SK-N-DZ (cell line): ENCODE measurements around the gene YBX2.

Experiments
- DNase-seq: peaks from one replicate; pipeline ENCODE4 v3.0.0-alpha.2; 2015; ENCODE audit warnings: low spot score

The YBX2 gene

DNA sequence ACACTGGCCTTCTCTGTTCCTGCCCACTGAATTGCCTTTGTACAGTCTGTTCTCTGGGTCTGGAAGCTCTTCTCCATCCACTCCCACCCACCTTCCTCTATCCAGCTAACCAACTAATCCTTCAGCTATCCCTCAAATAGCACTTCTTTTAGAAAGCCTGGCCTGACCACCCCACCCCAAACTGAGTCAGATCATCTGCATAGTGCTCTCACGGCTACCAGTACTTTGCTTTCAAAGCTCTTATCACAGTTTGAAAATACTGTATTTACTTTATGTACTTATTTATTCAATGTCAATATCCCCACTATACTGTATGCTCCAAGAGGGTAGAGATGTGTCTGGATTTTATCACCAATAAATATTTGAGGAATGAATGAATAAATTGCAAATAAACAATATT, 27.7 kb downstream of the YBX2 start:
- DNase-seq: no peak

DNA sequence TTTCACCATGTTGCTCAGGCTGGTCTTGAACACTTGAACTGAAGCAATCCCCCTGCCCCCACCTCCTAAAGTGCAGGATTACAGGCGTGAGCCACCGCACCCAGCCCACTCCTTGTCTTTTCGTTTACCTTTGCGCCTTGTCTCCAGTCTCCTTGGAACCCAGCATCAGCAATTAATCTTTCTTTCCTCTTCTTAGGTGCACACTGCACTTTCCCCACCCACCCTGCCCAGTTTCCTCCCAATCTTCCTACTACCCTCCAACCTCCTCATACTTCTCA, 30.7 kb downstream of the YBX2 start:
- no peak for DNase-seq

DNA sequence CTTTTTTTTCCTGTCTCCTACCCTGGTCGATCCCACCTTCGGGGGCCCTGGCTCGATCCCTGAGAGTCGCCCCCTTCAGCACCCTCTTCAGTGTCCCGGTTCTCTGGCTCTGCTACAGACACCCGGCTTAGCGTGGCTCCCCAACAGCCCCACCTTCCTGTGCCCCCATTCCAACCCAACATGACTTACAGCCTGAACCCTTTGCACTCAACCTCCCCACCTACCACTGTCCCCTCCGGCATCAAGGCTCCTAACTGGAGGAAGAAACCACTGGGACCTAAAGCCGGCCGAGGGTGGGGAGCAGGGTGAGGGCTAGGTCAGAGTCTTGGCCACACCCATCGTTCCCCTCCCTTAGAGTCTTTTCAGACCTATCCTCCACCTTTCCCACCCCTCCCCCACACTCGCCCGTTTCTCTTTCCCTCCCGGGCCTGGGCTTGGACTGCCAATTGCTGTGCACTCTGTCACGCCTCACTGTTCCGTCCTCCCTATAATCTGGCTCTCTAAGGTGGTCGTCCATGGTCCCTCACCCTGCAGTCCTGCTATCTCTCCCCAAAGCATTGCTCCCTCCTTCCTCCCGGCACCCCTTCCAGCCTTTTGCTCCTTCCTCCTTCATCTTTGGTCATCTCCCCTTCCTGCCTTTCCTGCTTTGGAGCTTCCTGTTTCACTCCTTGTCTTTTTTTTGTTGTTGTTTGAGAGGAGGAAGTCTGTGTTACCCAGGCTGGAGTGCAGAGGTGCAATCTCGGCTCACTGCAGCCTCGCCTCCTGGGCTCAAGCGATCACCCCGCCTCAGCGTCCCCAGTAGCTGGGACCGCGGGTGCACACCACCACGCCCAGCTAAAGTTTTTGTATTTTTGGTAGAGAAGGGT, 31.3 kb downstream of the YBX2 start:
- DNase-seq: no peak

DNA sequence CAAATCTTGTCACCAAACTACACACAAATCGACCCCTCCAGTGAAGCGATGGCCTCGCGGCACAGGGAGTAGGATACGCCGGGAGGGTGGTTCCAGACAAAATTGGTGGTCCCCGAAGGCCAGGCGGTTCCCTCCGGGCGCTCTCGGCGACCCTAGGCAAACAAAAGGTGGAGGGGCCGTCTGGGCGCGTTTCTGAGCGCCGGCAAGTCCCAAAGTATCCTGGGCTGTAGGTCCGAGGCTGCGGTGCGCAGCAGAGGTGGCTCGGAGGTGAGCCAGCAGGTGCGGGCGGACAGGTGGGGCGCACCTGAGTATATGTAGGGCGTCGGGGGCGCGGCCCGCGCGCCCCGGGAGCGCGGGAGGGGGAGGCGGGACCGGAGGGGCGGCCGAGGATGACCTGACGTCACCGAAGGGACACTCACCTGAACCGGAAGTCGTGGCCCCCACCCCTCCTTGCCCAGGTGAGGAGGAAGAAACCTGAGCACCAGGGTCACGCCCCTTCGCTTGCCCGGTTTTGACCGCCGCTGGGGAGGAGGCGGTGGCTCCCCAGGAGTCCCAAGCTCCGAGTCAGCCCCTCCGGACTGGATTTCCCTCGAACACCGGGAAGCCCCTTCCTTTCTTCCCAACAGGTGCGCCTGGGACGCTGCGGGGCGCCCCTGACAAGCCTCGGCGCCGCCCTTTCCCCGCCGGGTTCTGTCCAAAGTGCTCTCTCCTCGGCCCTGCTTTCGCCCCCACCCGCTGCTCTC, 32.1 kb downstream of the YBX2 start, which contains the start of gene CLDN7:
Gene CLDN7, minus strand, starts transcription at position 287 of the 743 bp plus-strand sequence. CDS start 435 bp downstream, outside the sequence.
- DNase-seq: no peak

DNA sequence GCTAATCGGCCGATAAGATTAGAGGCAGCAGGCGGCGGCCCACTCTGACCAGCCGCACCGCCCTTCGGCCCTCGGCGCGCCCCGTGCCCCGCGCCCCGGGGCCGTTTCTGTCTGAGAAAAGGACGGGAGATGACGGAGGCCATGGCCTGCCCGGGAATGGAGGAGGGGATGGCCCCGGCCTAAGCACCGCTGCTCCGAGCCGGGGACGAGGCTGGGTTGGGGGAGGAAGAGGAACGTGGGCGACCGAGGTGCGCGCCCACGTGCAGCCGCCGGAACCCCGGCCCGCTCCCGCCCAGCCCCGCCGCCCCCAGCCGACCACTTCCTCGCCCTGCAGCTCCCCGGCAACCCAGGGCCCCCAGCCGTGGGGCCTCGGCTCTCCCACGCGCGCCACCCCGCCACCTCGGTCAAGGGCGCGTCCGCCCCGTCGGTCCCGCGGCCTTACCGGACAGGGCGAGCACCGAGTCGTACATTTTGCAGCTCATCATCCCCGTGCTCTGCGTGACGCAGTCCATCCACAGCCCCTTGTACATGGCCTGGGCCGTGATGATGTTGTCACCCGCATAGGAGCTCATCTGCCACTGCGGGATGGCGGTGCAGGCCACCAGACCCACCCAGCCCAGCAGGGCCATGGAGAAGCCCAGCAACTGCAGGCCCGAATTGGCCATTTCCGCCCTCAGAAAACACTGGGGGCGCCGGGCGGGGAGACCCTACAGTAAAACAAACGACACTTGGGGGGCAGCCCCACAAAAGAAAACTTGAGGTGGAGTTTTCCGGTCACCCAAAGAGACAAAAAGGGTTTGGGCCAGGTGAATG, 32.9 kb downstream of the YBX2 start:
- DNase-seq: no peak

DNA sequence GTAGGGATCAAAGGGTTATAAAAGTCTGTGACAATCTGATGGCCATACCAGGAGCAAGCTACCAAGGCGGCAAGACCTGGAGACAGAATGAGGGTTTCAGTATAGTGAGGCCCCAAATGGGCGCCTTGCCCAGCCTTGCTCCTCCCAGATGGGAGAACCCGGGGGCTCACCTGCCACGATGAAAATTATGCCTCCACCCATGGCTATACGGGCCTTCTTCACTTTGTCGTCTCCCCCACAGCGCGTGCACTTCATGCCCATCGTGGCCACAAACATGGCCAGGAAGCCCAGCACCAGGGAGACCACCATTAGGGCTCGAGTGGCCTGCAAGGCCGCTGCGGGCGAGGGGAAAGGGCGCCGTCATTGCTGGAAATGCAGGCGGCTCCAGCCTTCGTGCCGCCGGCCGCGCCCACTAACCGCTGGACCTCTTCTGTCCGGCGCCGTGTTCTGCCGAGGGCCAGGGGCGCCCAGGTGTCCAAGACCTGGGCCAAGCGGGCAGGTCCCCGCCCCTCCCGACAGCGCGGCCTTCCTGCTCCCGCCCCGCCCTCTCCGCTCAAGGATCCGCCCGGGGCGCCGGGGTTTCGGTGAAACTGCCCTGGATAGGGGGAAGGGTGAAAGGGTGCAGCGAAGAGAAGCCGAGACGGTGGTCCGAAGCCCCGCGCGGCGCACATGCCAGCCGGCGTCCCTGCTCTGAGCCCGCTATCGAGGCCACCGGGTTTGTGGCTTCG, 33.6 kb downstream of the YBX2 start:
- no peak for DNase-seq

DNA sequence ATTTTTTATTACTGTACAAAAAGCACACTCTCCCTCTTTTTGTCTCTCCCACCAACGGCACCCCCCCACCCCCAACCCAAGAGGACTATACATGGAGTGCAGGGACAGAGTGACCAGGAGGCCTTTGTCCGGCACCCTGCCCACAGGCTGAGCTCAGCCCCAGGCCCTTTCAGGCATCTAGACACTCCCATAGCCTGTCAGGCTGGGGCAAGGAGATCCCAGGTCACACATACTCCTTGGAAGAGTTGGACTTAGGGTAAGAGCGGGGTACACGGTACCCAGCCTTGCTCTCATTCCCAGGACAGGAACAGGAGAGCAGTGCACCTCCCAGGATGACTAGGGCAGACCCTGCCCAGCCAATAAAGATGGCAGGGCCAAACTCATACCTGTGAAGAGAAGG, 34.3 kb downstream of the YBX2 start:
- no peak for DNase-seq

DNA sequence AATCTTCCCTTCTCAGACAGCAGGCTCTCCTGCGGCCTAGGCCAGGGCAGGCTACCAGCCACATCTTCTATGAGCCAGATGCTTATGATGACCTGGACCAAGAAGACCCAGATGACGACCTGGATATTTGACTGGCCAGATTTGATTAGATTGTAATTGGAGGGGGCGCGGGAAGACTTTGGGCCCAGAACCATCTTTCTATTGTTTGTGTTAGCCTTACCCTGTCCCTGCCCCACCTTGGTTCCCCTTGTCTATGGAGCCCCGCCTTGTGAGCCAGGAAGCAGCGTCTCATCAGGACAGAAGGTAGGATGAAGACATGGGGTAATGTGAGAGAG, 34.9 kb downstream of the YBX2 start:
- DNase-seq: no peak

DNA sequence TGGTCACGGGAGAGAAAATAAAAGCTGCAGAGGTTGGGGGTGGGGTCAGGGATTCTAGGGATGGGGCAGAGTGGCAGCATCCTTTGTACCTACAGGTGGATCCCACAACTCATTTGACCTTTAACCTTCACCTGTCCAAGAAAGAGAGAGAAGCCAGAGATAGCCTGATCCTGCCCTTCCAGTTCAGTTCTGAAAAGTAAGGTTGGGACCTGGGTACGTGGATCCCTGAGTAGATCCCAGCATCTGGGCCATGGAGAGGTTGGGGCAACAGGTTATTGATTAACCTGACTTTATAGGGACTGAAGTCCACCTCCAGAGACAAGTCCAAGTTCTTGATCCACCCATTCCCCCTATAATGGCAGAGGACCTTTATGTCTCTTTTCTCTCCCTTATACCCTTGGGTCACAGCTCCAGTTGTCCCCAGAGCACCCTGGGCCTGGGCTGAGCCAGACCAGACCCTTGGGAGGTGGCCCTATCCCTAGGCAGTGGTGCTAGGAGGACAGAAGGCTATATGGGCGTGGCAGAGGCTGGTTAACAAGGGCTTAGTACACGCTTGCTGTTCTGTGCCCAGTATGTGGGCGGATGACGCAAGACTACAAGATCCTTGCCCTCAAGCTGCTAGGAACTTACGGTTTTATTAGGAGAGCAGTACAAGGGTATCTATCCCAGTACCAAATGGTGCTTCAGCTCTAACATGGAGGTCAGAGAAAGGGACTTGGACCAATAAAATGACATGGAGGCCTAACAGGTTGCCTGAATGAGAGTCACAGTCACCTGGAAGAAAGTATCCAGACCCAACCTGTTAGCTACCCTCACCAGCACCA, 35.5 kb downstream of the YBX2 start:
- no peak for DNase-seq

DNA sequence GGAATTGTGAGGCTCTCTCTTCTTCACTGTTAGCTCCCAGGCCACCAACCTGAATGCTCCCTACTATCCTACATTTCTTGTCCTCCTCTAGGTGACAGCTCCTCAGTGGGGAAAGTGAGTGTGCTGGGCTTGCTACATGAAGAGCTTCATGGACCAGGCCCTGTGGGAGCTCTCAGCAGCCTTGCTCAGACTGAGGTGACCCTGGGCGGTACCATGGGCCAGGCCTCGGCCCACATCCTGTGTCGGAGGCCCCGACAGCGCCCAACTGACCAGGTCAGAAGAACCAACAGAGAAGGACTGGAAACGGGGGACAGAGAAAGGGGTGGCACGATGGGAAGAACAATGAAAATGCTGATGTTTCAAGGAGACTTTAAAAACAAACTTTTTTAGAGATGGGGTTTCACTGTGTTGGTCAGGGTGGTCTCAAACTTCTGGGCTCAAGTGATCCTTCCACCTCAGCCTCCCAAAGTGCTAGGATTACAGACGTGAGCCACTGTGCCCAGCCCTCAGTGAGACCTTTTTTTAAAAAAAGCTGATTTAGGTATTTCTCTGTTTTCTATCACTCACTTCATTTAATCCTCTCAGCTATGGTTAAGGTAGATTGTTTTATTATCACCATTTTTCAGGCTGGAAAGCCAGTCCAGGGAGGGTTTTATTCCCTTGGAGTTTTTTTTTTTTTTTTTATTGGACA, 37.5 kb downstream of the YBX2 start:
- DNase-seq: no peak

DNA sequence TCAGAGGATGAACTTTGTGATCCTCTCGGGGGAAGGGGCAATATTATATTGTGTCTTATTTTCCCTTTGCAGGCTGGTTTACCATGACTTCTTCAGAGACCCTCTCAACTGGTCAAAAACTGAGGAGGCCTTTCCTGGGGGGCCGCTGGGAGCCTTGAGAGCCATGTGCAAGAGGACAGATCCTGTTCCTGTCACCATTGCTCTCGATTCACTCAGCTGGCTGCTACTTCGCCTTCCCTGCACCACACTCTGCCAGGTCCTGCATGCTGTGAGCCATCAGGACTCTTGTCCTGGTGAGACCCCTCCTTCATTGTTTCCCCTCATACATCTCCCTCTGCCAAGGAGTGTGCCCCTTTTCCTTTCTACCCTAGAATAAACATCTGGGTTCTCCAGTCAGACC, 39.9 kb downstream of the YBX2 start:
- no peak for DNase-seq

DNA sequence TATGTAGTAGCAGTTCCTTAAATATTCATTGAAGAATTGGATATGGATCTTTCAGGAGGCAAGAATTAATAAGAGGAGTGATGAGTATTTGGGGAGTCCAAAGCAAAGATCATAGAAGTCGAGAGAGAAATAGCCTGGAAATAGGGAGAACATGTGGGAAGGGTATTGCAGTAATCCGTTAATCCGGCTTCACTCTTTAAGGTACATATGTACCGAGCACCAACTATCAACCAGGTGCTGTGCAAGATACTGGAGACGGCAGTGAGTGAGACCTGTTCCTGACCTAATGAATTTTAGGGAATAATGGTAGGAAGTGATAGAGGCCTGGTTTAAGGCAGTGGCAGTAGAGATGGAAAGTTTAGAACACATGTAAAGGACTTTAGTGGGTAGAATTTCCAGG, 41.4 kb downstream of the YBX2 start:
- DNase-seq: no peak

DNA sequence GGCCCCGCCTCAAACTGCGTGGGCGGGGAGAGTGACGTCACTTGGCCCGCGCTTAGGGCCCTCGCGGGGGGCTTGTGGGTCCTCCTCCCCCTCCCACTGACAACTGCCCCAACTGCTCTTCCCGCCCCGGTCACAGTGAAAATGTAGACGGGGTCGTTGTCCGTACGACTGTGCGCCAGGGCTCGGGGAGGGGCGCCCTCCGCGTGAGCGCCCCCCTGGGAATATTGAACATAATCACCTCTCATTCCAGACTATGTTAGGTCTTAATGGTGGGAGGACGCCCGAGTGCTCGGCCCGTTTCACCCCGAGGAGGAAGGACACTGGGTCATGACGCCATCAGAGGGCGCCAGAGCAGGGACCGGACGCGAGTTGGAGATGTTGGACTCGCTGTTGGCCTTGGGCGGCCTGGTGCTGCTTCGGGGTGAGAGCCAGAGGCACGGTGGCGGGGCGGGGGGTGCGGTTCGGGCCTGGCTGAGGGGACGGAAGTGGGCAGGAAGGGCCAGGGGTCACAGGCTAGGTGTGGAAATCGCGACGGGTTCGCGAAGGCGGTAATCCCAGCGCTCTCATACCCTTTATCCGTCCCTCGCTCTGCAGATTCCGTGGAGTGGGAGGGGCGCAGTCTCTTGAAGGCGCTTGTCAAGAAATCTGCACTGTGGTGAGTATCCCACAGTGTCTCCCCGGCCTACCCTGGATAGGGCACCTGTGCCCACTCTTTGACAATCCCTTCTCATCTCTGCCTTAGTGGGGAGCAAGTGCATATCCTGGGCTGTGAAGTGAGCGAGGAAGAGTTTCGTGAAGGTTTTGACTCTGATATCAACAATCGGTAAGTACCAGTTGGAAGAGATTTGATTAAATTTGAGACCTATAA, 42.0 kb downstream of the YBX2 start, which contains the start of gene ELP5:
Gene ELP5, plus strand, starts transcription at position 40 of the 868 bp plus-strand sequence. Its CDS starts 336 bp downstream, at position 376.
- DNase-seq: peak; percentile 98

DNA sequence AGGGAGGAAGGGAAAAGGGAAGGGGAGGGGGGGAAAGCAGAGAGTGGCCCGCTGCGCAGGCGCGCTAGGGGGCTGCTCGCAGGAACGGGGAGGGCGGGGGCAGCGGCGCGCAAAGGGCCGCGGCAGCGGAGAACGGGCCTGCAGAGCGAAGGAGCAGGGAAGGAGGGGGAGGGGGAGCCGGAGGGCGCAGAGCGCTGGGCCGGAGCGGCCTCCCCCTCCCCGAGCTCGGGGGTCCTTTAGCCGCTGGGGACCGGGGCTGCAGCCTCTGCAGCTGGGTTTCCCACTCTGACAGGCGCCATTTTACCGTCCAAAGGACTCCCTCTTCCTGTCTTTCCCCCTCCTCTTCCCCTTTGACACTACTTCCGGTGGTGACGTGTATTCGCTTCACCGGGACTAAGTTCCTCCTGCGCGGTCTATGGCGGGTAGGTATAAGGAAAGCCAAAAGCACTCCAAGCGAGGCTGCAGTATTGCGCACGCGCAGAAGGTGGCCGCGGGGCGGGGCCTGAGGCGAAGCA, 42.7 kb downstream of the YBX2 start, which contains the start of gene CTDNEP1:
Gene CTDNEP1, minus strand, starts transcription at position 74 of the 515 bp plus-strand sequence. CDS start 438 bp downstream, outside the sequence.
- DNase-seq: peak; percentile 100

DNA sequence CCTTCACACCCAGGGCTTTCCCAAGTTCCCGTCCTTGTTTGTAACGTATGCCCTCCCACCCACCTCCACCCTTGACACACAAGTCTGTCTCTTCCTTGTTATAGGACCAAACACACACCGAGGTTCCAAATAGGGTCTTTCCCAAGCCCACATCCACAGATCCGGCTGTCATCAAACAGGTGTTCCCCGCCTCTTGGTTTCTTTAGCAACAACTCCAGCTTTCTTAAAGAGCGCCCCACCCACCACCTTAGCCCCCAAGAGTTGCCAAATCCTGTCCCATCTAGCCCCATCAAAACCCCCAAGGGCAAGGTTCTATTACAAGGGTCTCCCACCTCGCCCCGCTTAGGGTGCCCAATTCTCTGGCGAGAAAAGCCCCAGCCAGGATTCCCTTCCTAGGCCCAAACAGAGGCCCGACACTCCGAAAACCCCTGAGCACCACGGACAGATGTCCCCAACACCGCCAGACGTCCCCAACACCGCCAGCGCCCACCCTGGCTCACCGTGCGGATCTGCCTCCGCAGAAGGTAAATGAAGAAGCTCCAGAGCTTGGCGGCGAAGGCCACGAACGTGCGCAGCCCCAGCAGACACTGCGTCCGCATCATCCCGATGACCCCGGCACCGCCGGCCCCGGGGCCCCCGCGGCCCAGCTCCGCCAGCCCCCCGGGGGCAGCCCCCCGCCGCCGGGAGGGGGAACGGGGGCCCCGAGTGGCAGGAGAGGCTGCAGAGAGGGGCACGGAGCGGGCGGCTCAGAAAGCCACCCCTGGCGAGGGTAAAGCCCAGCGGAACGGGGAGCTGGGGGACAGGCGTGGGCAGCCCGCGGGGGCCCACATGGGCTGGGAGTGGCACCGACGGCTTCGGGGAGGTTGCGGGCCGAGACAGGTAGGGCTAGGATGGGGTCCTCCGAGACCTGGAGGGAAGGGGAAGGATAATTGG, 43.5 kb downstream of the YBX2 start:
- no peak for DNase-seq

DNA sequence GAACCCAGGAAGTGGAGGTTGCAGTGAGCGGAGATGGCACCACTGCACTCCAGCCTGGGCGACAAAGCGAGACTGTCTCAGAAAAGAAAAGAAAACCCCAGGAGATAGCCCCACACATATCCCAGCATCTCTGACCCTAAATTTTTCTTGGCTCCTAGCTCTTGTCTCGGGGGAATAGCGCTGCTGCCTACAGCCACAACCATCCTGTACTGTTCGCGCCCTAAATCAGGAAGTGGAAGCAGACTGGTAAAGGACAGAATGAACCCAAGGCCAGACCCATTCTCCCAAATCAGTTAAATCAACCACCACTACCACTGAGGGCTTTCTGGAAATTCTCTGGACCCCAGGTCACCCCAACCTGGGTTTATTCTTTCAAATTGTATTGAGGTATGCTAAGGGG, 44.6 kb downstream of the YBX2 start:
- DNase-seq: no peak

DNA sequence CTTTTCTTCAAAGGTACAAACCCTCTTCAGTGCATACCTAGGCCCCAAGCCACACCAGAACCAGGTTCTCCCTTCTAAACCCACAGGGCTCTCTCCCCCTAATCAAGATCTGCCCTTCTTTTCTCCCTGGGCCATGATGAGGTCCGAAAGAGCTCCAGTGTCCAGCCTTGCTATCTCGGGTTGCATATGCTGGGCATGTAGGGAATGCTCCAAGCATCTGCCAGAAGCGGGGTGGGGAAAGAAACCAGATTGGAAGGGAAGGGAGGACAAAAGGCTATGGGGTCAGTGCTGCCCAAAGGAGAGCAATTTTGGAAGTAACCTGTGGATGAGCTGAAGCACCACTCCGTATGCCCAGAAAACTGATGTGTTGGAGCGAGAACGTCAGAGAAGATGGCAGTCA, 45.2 kb downstream of the YBX2 start:
- DNase-seq: no peak

DNA sequence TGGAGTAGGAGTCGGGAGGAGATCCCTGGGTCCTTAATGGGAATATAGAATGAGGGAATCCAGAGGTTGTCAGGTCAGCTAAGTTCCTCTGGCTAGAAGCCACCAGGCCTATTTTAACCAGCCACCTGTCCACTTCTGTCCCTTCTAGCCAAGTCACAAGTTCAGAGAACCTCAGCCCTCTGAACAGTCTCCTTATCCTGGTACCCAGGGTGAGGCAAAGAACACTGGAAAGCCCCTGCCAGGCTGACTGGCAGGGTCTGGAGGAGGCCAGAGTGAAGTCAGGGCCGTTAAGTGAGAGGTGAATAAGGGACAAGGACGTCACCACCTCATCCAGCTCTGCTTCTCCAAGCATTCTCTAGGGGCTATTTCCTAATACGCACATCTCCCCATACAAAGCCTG, 45.6 kb downstream of the YBX2 start:
- DNase-seq: no peak
